Lung (tissue), 12 donors: ENCODE measurements around the gene NBEAL2. TPM values are rescaled to one million over a fixed set of nuclear protein-coding genes. Genes with fewer than 3 reads are reported as not detected.
A peak's percentile ranks its signal among the peaks of the same experiment; 100 is the strongest.

Experiments
- ATAC-seq: fragments of 200-7000 bp; cut with Tn5 transposase; one replicate; pipeline ENCODE4 v1.9.1; 2020; ENCODE audit warnings: moderate number of reproducible peaks; ENCODE audit not compliant: insufficient read depth, low FRiP score
- DNase-seq, 3 donors: peaks; one replicate each; pipeline ENCODE4 v3.0.0-alpha.2; 2013 to 2017
- H3K27ac ChIP-seq, 2 donors: one replicate each; pipeline ENCODE4 v1.5.1; 2013; ENCODE audit warnings: mild to moderate bottlenecking in 2 of 2, moderate library complexity in 2 of 2, control low read depth in 1 of 2, inconsistent platforms in 1 of 2, low read depth in 1 of 2, low read length in 1 of 2
- H3K27me3 ChIP-seq, 3 donors: one replicate each; pipeline ENCODE4 v1.5.1; 2013; ENCODE audit warnings: low read length in 2 of 3; ENCODE audit not compliant: control insufficient read depth in 3 of 3, insufficient read depth in 3 of 3
- H3K36me3 ChIP-seq, 4 donors: one replicate each; pipeline ENCODE4 v1.5.1; 2013; ENCODE audit warnings: low read length in 4 of 4, mild to moderate bottlenecking in 1 of 4, moderate library complexity in 1 of 4; ENCODE audit not compliant: control insufficient read depth in 4 of 4, insufficient read depth in 4 of 4
- H3K4me1 ChIP-seq, 5 donors: one replicate each; pipeline ENCODE4 v1.5.1; 2013; ENCODE audit warnings: low read length in 5 of 5, mild to moderate bottlenecking in 2 of 5, moderate library complexity in 1 of 5; ENCODE audit not compliant: control insufficient read depth in 5 of 5, insufficient read depth in 5 of 5
- H3K4me3 ChIP-seq: one replicate; pipeline ENCODE4 v1.5.1; 2013; ENCODE audit warnings: mild to moderate bottlenecking, control low read depth, moderate library complexity
- H3K9ac ChIP-seq, 2 donors: one replicate each; pipeline ENCODE4 v1.5.1; 2013; ENCODE audit warnings: low read length in 2 of 2, control low read depth in 1 of 2; ENCODE audit not compliant: insufficient read depth in 1 of 2
- H3K9me3 ChIP-seq, 4 donors: one replicate each; pipeline ENCODE4 v1.5.1; 2013; ENCODE audit warnings: low read length in 3 of 4, mild to moderate bottlenecking in 1 of 4, moderate library complexity in 1 of 4; ENCODE audit not compliant: control insufficient read depth in 4 of 4, insufficient read depth in 3 of 4
- CTCF ChIP-seq: IDR thresholded peaks from 2 replicates; pipeline ENCODE4 v1.5.1; 2012; ENCODE audit warnings: mild to moderate bottlenecking; ENCODE audit errors: control extremely low read depth, extremely low read depth
- WGBS, 2 donors: extraction: QIAGEN DNeasy Blood & Tissue Kit; methylation state at CpG; one replicate each; pipeline ENCODE4 v1.1.7; 2013; 5-methylcytosine and 5-hydroxymethylcytosine counted together
- polyA plus RNA-seq, 2 donors: library from polyadenylated mRNA; stranded (reverse); fragments of 200-250 nt; gene quantifications; one replicate each; pipeline ENCODE4 v1.2.1, GENCODE V29; 2013
- total RNA-seq, 2 donors: library from RNA; depleted of rRNA in 1 of 2; stranded (reverse); fragments of >200 nt in 1 of 2; gene quantifications; one replicate each; pipeline ENCODE4 v1.2.1, GENCODE V29; 2014 to 2021
- donor health status: control.
- donor health status: control.
- donor health status: Bipolar disorder and iron deficiency.
- donor health status: healthy.
- donor health status: DM: yes; HTN: yes; CAD: no.

NBEAL2 gene
- total and polyA plus RNA-seq, 4 donors, result 64.4 to 191 (median 136) TPM

GRCh38 chr3:46968783-46969428 is 10.6 kb upstream of the NBEAL2 start:
- no peak for TF ChIP-seq CTCF
- H3K9me3 ChIP-seq, result no peaks in the 10 kb centered on the region
- DNase-seq (no peak), ATAC-seq (no peak)
- peak overlapping the region in 1 of 2 donors; percentile 61 for H3K27ac ChIP-seq
- H3K4me3 ChIP-seq, result no peak overlapping the region
- H3K9ac ChIP-seq, result no peak overlapping the region
- H3K27me3 ChIP-seq, result no peaks in the 10 kb centered on the region
- H3K36me3 ChIP-seq, result peaks cover 0 to 5% (median 4%) of the 10 kb centered on the region in 4 donors
- 48 to 49% methylated on average over 9 of the region's 9 CpGs for WGBS, 2 donors
- H3K4me1 ChIP-seq, result peaks cover 8 to 47% (median 31%) of the 10 kb centered on the region in 5 donors

GRCh38 chr3:46970391-46971091 is 8.9 kb upstream of the NBEAL2 start:
- no peaks in the 10 kb centered on the region for H3K27me3 ChIP-seq
- H3K9ac ChIP-seq, result peak overlapping the region in 1 of 2 donors; percentile 7
- H3K36me3 ChIP-seq, result peaks cover 0 to 5% (median 1%) of the 10 kb centered on the region in 4 donors
- no peak for TF ChIP-seq CTCF
- H3K27ac ChIP-seq, result peak overlapping the region; percentile 51 to 83
- WGBS, 2 donors, result 32 to 68% methylated on average over 3 of the region's 3 CpGs
- ATAC-seq (peak; percentile 39), DNase-seq (no peak)
- peaks cover 4 to 50% (median 32%) of the 10 kb centered on the region in 5 donors for H3K4me1 ChIP-seq
- no peak overlapping the region for H3K4me3 ChIP-seq
- no peaks in the 10 kb centered on the region for H3K9me3 ChIP-seq

- Histone ChIP-seq H3K4me3 (no peak overlapping the region), H3K27ac (peak overlapping the region; percentile 51 to 83), H3K9ac (no peak overlapping the region), H3K9me3 (no peaks in the 10 kb centered on the region), H3K36me3 (peaks cover 0 to 3% (median 2%) of the 10 kb centered on the region in 4 donors), H3K27me3 (no peaks in the 10 kb centered on the region), H3K4me1 (peaks cover 4 to 45% (median 31%) of the 10 kb centered on the region in 5 donors)
- no peak for DNase-seq
- no peak for TF ChIP-seq CTCF
- WGBS, 2 donors, result 41 to 51% methylated on average over 6 of the region's 6 CpGs
- ATAC-seq, result no peak
Observed at GRCh38 chr3:46971151-46971550, 8.3 kb upstream of the NBEAL2 start.
